Medulla oblongata (tissue), 1 donor: ENCODE data around the gene RSPH1.

Source experiments
- DNase-seq: peaks from one replicate; pipeline ENCODE4 v3.0.0-alpha.2; 2015; ENCODE audit errors: extremely low spot score

RSPH1 gene

GRCh38 chr21:42448686-42449085 lies 47.3 kb downstream of the RSPH1 start:
- no peak for DNase-seq

GRCh38 chr21:42447732-42448131 lies 48.3 kb downstream of the RSPH1 start:
- no peak for DNase-seq

GRCh38 chr21:42447182-42447581 lies 48.8 kb downstream of the RSPH1 start:
- DNase-seq, result no peak

- DNase-seq, result no peak
Measured at GRCh38 chr21:42446531-42446930, 49.5 kb downstream of the RSPH1 start.

- no peak for DNase-seq
Measured at GRCh38 chr21:42445311-42445710, 50.7 kb downstream of the RSPH1 start.

GRCh38 chr21:42444745-42445059 lies 51.3 kb downstream of the RSPH1 start:
- no peak for DNase-seq

- no peak for DNase-seq
Measured at GRCh38 chr21:42443876-42444744, 51.9 kb downstream of the RSPH1 start.

- DNase-seq, result no peak
Measured at GRCh38 chr21:42443181-42443785, 52.7 kb downstream of the RSPH1 start.

GRCh38 chr21:42441963-42442362 lies 54.1 kb downstream of the RSPH1 start:
- DNase-seq, result no peak

- no peak for DNase-seq
Measured at GRCh38 chr21:42440187-42440792, 55.7 kb downstream of the RSPH1 start.

GRCh38 chr21:42439284-42440186 lies 56.5 kb downstream of the RSPH1 start:
- no peak for DNase-seq

- DNase-seq, result no peak
Measured at GRCh38 chr21:42438316-42439205, 57.5 kb downstream of the RSPH1 start.

- no peak for DNase-seq
Measured at GRCh38 chr21:42437786-42438185, 58.2 kb downstream of the RSPH1 start.

- DNase-seq, result no peak
Measured at GRCh38 chr21:42436914-42437313, 59.1 kb downstream of the RSPH1 start.

GRCh38 chr21:42435833-42436232 lies 60.2 kb downstream of the RSPH1 start:
- no peak for DNase-seq

- no peak for DNase-seq
Measured at GRCh38 chr21:42435401-42435800, 60.6 kb downstream of the RSPH1 start.

- DNase-seq, result no peak
Measured at GRCh38 chr21:42434884-42435283, 61.1 kb downstream of the RSPH1 start.

GRCh38 chr21:42433946-42434551 lies 62.0 kb downstream of the RSPH1 start:
- DNase-seq, result no peak

GRCh38 chr21:42432695-42433094 lies 63.3 kb downstream of the RSPH1 start:
- DNase-seq, result no peak

GRCh38 chr21:42431196-42431595 lies 64.8 kb downstream of the RSPH1 start:
- DNase-seq, result no peak

- no peak for DNase-seq
Measured at GRCh38 chr21:42430521-42430920, 65.5 kb downstream of the RSPH1 start.
